Fibroblast of mammary gland (primary cell): ENCODE data around the gene ZNF687.
A peak's percentile ranks its signal among the peaks of the same experiment; 100 is the strongest.

ENCODE experiments used
- DNase-seq: peaks from one replicate; pipeline ENCODE4 v3.0.0-alpha.2; 2010; ENCODE audit warnings: low read depth
- H3K4me3 ChIP-seq: 2 replicates; pipeline ENCODE4 v1.5.1; 2011; ENCODE audit warnings: low read depth, mild to moderate bottlenecking, low read length, moderate library complexity; ENCODE audit not compliant: control insufficient read depth
- TF ChIP-seq, protein P1 (sequence below): conservative IDR thresholded peaks from 2 replicates; pipeline ENCODE4 v1.5.1; 2011; ENCODE audit warnings: low read depth, low read length, inconsistent platforms; ENCODE audit not compliant: control insufficient read depth, insufficient read depth

Gene ZNF687, protein sequence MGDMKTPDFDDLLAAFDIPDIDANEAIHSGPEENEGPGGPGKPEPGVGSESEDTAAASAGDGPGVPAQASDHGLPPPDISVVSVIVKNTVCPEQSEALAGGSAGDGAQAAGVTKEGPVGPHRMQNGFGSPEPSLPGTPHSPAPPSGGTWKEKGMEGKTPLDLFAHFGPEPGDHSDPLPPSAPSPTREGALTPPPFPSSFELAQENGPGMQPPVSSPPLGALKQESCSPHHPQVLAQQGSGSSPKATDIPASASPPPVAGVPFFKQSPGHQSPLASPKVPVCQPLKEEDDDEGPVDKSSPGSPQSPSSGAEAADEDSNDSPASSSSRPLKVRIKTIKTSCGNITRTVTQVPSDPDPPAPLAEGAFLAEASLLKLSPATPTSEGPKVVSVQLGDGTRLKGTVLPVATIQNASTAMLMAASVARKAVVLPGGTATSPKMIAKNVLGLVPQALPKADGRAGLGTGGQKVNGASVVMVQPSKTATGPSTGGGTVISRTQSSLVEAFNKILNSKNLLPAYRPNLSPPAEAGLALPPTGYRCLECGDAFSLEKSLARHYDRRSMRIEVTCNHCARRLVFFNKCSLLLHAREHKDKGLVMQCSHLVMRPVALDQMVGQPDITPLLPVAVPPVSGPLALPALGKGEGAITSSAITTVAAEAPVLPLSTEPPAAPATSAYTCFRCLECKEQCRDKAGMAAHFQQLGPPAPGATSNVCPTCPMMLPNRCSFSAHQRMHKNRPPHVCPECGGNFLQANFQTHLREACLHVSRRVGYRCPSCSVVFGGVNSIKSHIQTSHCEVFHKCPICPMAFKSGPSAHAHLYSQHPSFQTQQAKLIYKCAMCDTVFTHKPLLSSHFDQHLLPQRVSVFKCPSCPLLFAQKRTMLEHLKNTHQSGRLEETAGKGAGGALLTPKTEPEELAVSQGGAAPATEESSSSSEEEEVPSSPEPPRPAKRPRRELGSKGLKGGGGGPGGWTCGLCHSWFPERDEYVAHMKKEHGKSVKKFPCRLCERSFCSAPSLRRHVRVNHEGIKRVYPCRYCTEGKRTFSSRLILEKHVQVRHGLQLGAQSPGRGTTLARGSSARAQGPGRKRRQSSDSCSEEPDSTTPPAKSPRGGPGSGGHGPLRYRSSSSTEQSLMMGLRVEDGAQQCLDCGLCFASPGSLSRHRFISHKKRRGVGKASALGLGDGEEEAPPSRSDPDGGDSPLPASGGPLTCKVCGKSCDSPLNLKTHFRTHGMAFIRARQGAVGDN

GRCh38 chr1:151281969-151282882 is at the start of gene ZNF687:
TSS of gene ZNF687 (plus strand) at chr1:151282299. CDS start at chr1:151286292, 3,993 bp downstream.
- TF ChIP-seq, protein P1, sequence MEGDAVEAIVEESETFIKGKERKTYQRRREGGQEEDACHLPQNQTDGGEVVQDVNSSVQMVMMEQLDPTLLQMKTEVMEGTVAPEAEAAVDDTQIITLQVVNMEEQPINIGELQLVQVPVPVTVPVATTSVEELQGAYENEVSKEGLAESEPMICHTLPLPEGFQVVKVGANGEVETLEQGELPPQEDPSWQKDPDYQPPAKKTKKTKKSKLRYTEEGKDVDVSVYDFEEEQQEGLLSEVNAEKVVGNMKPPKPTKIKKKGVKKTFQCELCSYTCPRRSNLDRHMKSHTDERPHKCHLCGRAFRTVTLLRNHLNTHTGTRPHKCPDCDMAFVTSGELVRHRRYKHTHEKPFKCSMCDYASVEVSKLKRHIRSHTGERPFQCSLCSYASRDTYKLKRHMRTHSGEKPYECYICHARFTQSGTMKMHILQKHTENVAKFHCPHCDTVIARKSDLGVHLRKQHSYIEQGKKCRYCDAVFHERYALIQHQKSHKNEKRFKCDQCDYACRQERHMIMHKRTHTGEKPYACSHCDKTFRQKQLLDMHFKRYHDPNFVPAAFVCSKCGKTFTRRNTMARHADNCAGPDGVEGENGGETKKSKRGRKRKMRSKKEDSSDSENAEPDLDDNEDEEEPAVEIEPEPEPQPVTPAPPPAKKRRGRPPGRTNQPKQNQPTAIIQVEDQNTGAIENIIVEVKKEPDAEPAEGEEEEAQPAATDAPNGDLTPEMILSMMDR, result no peak
- peak; percentile 100 for DNase-seq
- peak within 1 kb of the TSS; percentile 95 for H3K4me3 ChIP-seq

DNA sequence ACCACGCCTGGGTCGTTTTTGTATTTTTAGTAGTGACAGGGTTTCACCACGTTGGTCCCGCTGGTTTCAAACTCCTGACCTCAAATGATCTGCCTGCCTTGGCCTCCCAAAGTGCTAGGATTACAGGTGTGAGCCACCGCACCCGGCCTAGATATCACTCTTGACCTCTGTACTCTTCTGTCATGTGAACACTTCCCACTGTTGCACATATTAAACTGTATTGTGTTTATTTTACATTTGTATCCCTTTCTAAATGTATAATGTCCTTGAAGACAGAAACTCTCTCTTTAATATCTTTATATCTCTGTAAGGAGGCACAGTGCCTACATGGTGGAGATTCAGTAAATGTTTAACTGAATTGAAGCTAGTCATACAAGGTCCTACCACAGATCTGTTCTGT is 46.9 kb upstream of the ZNF687 start:
- H3K4me3 ChIP-seq, result no peak overlapping the region
- TF ChIP-seq, protein P1, result no peak
- DNase-seq, result no peak

GRCh38 chr1:151237678-151238466 is 44.2 kb upstream of the ZNF687 start:
- no peak for DNase-seq
- no peak overlapping the region for H3K4me3 ChIP-seq
- TF ChIP-seq, protein P1, result no peak

DNA sequence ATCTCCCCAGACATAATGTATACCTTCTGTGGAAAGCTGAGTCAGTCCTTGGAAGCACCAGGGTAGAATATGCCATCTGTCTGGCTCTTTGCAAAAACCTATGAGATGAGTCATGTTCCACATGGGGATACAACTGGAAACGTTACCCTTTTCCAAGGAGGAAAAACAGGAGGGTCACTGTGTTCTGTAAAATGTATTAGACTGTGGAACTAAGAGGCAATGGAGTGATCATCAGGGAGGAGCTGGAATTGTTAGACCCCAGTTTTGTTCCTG is 43.7 kb upstream of the ZNF687 start:
- no peak overlapping the region for H3K4me3 ChIP-seq
- TF ChIP-seq, protein P1, result no peak
- peak; percentile 97 for DNase-seq

DNA sequence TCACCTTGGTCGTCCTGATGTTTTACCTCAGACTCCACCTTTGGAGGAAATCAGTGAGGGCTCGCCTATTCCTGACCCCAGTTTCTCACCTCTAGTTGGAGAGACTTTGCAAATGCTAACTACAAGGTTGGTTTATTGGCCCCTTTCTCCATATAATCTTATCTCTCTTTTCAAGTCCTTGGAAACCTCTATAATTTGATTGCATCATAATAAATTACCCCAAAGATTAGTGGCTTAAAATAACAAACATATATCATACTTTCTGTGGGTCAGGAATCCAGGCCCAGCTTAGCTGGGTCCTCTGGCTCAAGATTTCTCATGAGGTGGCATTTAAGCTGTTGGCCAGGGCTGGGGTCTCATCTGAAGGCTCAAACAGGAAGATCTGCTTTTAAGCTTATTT is 39.7 kb upstream of the ZNF687 start:
- no peak overlapping the region for H3K4me3 ChIP-seq
- TF ChIP-seq, protein P1, result no peak
- DNase-seq, result no peak
